ENCODE measurements around the gene TBX21.
"Not testable (repeated sequence)": the region's sequence is repeated elsewhere in the genome, so short reads cannot be mapped to it uniquely, and the experiment has no call there.

The TBX21 gene

GRCh38 chr17:47757386-47757785 is 24.4 kb downstream of the TBX21 start:
- no peaks in the 10 kb centered on the region for H3K4me1 ChIP-seq (ENCODE audit: control insufficient read depth, insufficient read depth, low read length)
- H3K9ac ChIP-seq (ENCODE audit: low read depth, low read length): no peak overlapping the region
- H3K36me3 ChIP-seq (ENCODE audit: control insufficient read depth, insufficient read depth, low read length): no peaks in the 10 kb centered on the region
- no peak overlapping the region for H3K4me3 ChIP-seq (ENCODE audit: low read depth, low read length)
- peaks cover 3% of the 10 kb centered on the region; the same call in 1 of the 2 replicates for H3K27me3 ChIP-seq (ENCODE audit: control insufficient read depth, insufficient read depth, low read length)
- no peak overlapping the region for H3K27ac ChIP-seq (ENCODE audit: low read depth, low read length)
- H3K9me3 ChIP-seq (ENCODE audit: control insufficient read depth, insufficient read depth, low read length): no peaks in the 10 kb centered on the region

- Histone ChIP-seq H3K9me3 (ENCODE audit: control insufficient read depth, insufficient read depth, low read length) (no peaks in the 10 kb centered on the region), H3K9ac (ENCODE audit: low read depth, low read length) (no peak overlapping the region), H3K36me3 (ENCODE audit: control insufficient read depth, insufficient read depth, low read length) (no peaks in the 10 kb centered on the region), H3K4me3 (ENCODE audit: low read depth, low read length) (no peak overlapping the region), H3K27ac (ENCODE audit: low read depth, low read length) (no peak overlapping the region), H3K4me1 (ENCODE audit: control insufficient read depth, insufficient read depth, low read length) (no peaks in the 10 kb centered on the region), H3K27me3 (ENCODE audit: control insufficient read depth, insufficient read depth, low read length) (peaks cover 3% of the 10 kb centered on the region; the same call in 1 of the 2 replicates)
Measured at GRCh38 chr17:47760409-47761140, 27.5 kb downstream of the TBX21 start.

- H3K27me3 ChIP-seq (ENCODE audit: control insufficient read depth, insufficient read depth, low read length): no peaks in the 10 kb centered on the region; the same call in 1 of the 2 replicates
Measured at GRCh38 chr17:47762728-47763127, 29.7 kb downstream of the TBX21 start.

GRCh38 chr17:47763913-47764582 is 31.0 kb downstream of the TBX21 start:
- Histone ChIP-seq H3K36me3 (ENCODE audit: control insufficient read depth, insufficient read depth, low read length) (no peaks in the 10 kb centered on the region), H3K4me1 (ENCODE audit: control insufficient read depth, insufficient read depth, low read length) (no peaks in the 10 kb centered on the region), H3K9me3 (ENCODE audit: control insufficient read depth, insufficient read depth, low read length) (0 out of 2 replicates have a peak, but pooled peaks cover 3% of the 10 kb centered on the region)

More at GRCh38 chr17:47762728-47763127, 29.7 kb downstream of the TBX21 start:
- no peaks in the 10 kb centered on the region for H3K36me3 ChIP-seq (ENCODE audit: control insufficient read depth, insufficient read depth, low read length)
- no peaks in the 10 kb centered on the region for H3K9me3 ChIP-seq (ENCODE audit: control insufficient read depth, insufficient read depth, low read length)
- no peaks in the 10 kb centered on the region for H3K4me1 ChIP-seq (ENCODE audit: control insufficient read depth, insufficient read depth, low read length)
- H3K4me3 ChIP-seq (ENCODE audit: low read depth, low read length): no peak overlapping the region
- H3K27ac ChIP-seq (ENCODE audit: low read depth, low read length): no peak overlapping the region
- no peak overlapping the region for H3K9ac ChIP-seq (ENCODE audit: low read depth, low read length)

GRCh38 chr17:47773649-47774048 is 40.6 kb downstream of the TBX21 start:
- not testable (repeated sequence) for H3K4me3 ChIP-seq (ENCODE audit: low read depth, low read length); H3K36me3 ChIP-seq (ENCODE audit: control insufficient read depth, insufficient read depth, low read length); H3K27ac ChIP-seq (ENCODE audit: low read depth, low read length); H3K4me1 ChIP-seq (ENCODE audit: control insufficient read depth, insufficient read depth, low read length); H3K9me3 ChIP-seq (ENCODE audit: control insufficient read depth, insufficient read depth, low read length); H3K9ac ChIP-seq (ENCODE audit: low read depth, low read length)
- peaks cover 41% of the 10 kb centered on the region for H3K27me3 ChIP-seq (ENCODE audit: control insufficient read depth, insufficient read depth, low read length)

More at GRCh38 chr17:47763913-47764582, 31.0 kb downstream of the TBX21 start:
- H3K4me3 ChIP-seq (ENCODE audit: low read depth, low read length): no peak overlapping the region
- no peaks in the 10 kb centered on the region for H3K27me3 ChIP-seq (ENCODE audit: control insufficient read depth, insufficient read depth, low read length)
- no peak overlapping the region for H3K27ac ChIP-seq (ENCODE audit: low read depth, low read length)
- no peak overlapping the region for H3K9ac ChIP-seq (ENCODE audit: low read depth, low read length)

- Histone ChIP-seq H3K27me3 (ENCODE audit: control insufficient read depth, insufficient read depth, low read length) (peaks cover 42% of the 10 kb centered on the region), H3K27ac (ENCODE audit: low read depth, low read length) (no peak overlapping the region), H3K4me3 (ENCODE audit: low read depth, low read length) (no peak overlapping the region), H3K36me3 (ENCODE audit: control insufficient read depth, insufficient read depth, low read length) (no peaks in the 10 kb centered on the region), H3K9ac (ENCODE audit: low read depth, low read length) (no peak overlapping the region), H3K4me1 (ENCODE audit: control insufficient read depth, insufficient read depth, low read length) (no peaks in the 10 kb centered on the region), H3K9me3 (ENCODE audit: control insufficient read depth, insufficient read depth, low read length) (no peaks in the 10 kb centered on the region)
Measured at GRCh38 chr17:47774331-47774730, 41.3 kb downstream of the TBX21 start.

GRCh38 chr17:47774987-47775580 is 42.0 kb downstream of the TBX21 start:
- Histone ChIP-seq H3K9ac (ENCODE audit: low read depth, low read length) (no peak overlapping the region), H3K4me1 (ENCODE audit: control insufficient read depth, insufficient read depth, low read length) (no peaks in the 10 kb centered on the region), H3K9me3 (ENCODE audit: control insufficient read depth, insufficient read depth, low read length) (no peaks in the 10 kb centered on the region), H3K27ac (ENCODE audit: low read depth, low read length) (no peak overlapping the region), H3K36me3 (ENCODE audit: control insufficient read depth, insufficient read depth, low read length) (no peaks in the 10 kb centered on the region), H3K4me3 (ENCODE audit: low read depth, low read length) (no peak overlapping the region), H3K27me3 (ENCODE audit: control insufficient read depth, insufficient read depth, low read length) (peaks cover 42% of the 10 kb centered on the region)

- Histone ChIP-seq H3K27me3 (ENCODE audit: control insufficient read depth, insufficient read depth, low read length) (peaks cover 42% of the 10 kb centered on the region), H3K27ac (ENCODE audit: low read depth, low read length) (no peak overlapping the region), H3K9ac (ENCODE audit: low read depth, low read length) (no peak overlapping the region), H3K36me3 (ENCODE audit: control insufficient read depth, insufficient read depth, low read length) (no peaks in the 10 kb centered on the region), H3K4me1 (ENCODE audit: control insufficient read depth, insufficient read depth, low read length) (no peaks in the 10 kb centered on the region), H3K9me3 (ENCODE audit: control insufficient read depth, insufficient read depth, low read length) (no peaks in the 10 kb centered on the region), H3K4me3 (ENCODE audit: low read depth, low read length) (no peak overlapping the region)
Measured at GRCh38 chr17:47776330-47777197, 43.5 kb downstream of the TBX21 start.

- H3K27me3 ChIP-seq (ENCODE audit: control insufficient read depth, insufficient read depth, low read length): peaks cover 40% of the 10 kb centered on the region
- H3K4me1 ChIP-seq (ENCODE audit: control insufficient read depth, insufficient read depth, low read length): no peaks in the 10 kb centered on the region
- no peaks in the 10 kb centered on the region for H3K36me3 ChIP-seq (ENCODE audit: control insufficient read depth, insufficient read depth, low read length)
- H3K27ac ChIP-seq (ENCODE audit: low read depth, low read length): no peak overlapping the region
- H3K4me3 ChIP-seq (ENCODE audit: low read depth, low read length): no peak overlapping the region; the same call in 1 of the 2 replicates
- no peaks in the 10 kb centered on the region for H3K9me3 ChIP-seq (ENCODE audit: control insufficient read depth, insufficient read depth, low read length)
- no peak overlapping the region for H3K9ac ChIP-seq (ENCODE audit: low read depth, low read length)
Measured at GRCh38 chr17:47778184-47778635, 45.2 kb downstream of the TBX21 start.

GRCh38 chr17:47781397-47781796 is 48.4 kb downstream of the TBX21 start:
- Histone ChIP-seq H3K27ac (ENCODE audit: low read depth, low read length) (no peak overlapping the region), H3K36me3 (ENCODE audit: control insufficient read depth, insufficient read depth, low read length) (no peaks in the 10 kb centered on the region), H3K4me1 (ENCODE audit: control insufficient read depth, insufficient read depth, low read length) (no peaks in the 10 kb centered on the region), H3K9me3 (ENCODE audit: control insufficient read depth, insufficient read depth, low read length) (no peaks in the 10 kb centered on the region), H3K27me3 (ENCODE audit: control insufficient read depth, insufficient read depth, low read length) (peaks cover 22% of the 10 kb centered on the region), H3K4me3 (ENCODE audit: low read depth, low read length) (no peak overlapping the region), H3K9ac (ENCODE audit: low read depth, low read length) (no peak overlapping the region)
